Lower lobe of right lung (tissue), 2 donors: ENCODE measurements around the gene KCTD16. TPM values are rescaled to one million over a fixed set of nuclear protein-coding genes. Genes with fewer than 3 reads are reported as not detected.

Experiments
- ATAC-seq, 2 donors: fragments of 200-7000 bp; cut with Tn5 transposase; one replicate each; pipeline ENCODE4 v1.9.1; 2020 to 2022; ENCODE audit warnings: mild to moderate bottlenecking in 2 of 2, moderate library complexity in 2 of 2
- DNase-seq: peaks from one replicate; pipeline ENCODE4 v3.0.0-alpha.2; 2020
- H3K27ac ChIP-seq: fragments of 200-600 bp; one replicate; pipeline ENCODE4 v1.8.0; 2022
- H3K27me3 ChIP-seq: fragments of 200-600 bp; one replicate; pipeline ENCODE4 v1.8.0; 2022; ENCODE audit warnings: low read depth
- H3K36me3 ChIP-seq: fragments of 200-600 bp; one replicate; pipeline ENCODE4 v1.8.0; 2022; ENCODE audit warnings: mild to moderate bottlenecking
- H3K4me1 ChIP-seq: fragments of 200-600 bp; one replicate; pipeline ENCODE4 v1.8.0; 2022
- H3K4me3 ChIP-seq: fragments of 200-600 bp; one replicate; pipeline ENCODE4 v1.8.0; 2022; ENCODE audit warnings: mild to moderate bottlenecking
- H3K9me3 ChIP-seq: fragments of 200-600 bp; one replicate; pipeline ENCODE4 v1.8.0; 2022
- CTCF ChIP-seq: fragments of 200-600 bp; IDR thresholded peaks from one replicate; pipeline ENCODE4 v1.8.0; 2022; ENCODE audit warnings: antibody characterized with exemption, mild to moderate bottlenecking
- intact Hi-C: fragments of 100-400 bp; cut with DNase I; formaldehyde crosslinking; loops from one replicate; pipeline ENCODE4 v1.11.0; 2022
- total RNA-seq: library from RNA; stranded (reverse); fragmentation: NEBNext Ultra II Directional; extraction: Animal tissue kit (Norgen Biotek cat#: 25700); gene quantifications from one replicate; pipeline ENCODE4 v1.2.1, GENCODE V29; 2021
- donor health status: DM: no; HTN: yes; CAD: no; lungs with severe emphysema.

Gene KCTD16
- total RNA-seq, 1 donor from 2014 or later = 2.5 TPM

GRCh38 chr5:144179226-144179625 is 8.6 kb downstream of the KCTD16 start:
- no peak overlapping the region for H3K27ac ChIP-seq
- no peaks in the 10 kb centered on the region for H3K36me3 ChIP-seq
- no peaks in the 10 kb centered on the region for H3K9me3 ChIP-seq
- intact Hi-C loops = no loop called here
- no peak for DNase-seq
- no peaks in the 10 kb centered on the region for H3K4me1 ChIP-seq
- no peak overlapping the region for H3K4me3 ChIP-seq
- no peaks in the 10 kb centered on the region for H3K27me3 ChIP-seq
- ATAC-seq = no peak
- TF ChIP-seq CTCF = no peak

GRCh38 chr5:144183254-144183889 is 12.7 kb downstream of the KCTD16 start:
- Histone ChIP-seq H3K4me3 (no peak overlapping the region), H3K27ac (no peak overlapping the region), H3K36me3 (no peaks in the 10 kb centered on the region), H3K9me3 (no peaks in the 10 kb centered on the region), H3K27me3 (no peaks in the 10 kb centered on the region), H3K4me1 (peaks cover 15% of the 10 kb centered on the region)
- TF ChIP-seq CTCF = peak; percentile 68
- no peak for DNase-seq
- no peak for ATAC-seq
- intact Hi-C loops = no loop called here

- DNase-seq = peak; percentile 76
Measured at GRCh38 chr5:144187699-144188294, 17.1 kb downstream of the KCTD16 start.

GRCh38 chr5:144189800-144190429 is 19.2 kb downstream of the KCTD16 start:
- Histone ChIP-seq H3K9me3 (no peaks in the 10 kb centered on the region), H3K27me3 (no peaks in the 10 kb centered on the region), H3K4me3 (no peak overlapping the region), H3K4me1 (peaks cover 41% of the 10 kb centered on the region), H3K27ac (no peak overlapping the region), H3K36me3 (no peaks in the 10 kb centered on the region)
- ATAC-seq = peak; percentile 69 to 82
- peak; percentile 45 for DNase-seq
- intact Hi-C loops = no loop called here
- TF ChIP-seq CTCF = no peak

More at GRCh38 chr5:144187699-144188294, 17.1 kb downstream of the KCTD16 start:
- H3K9me3 ChIP-seq = no peaks in the 10 kb centered on the region
- intact Hi-C loops = no loop called here
- no peak for TF ChIP-seq CTCF
- no peaks in the 10 kb centered on the region for H3K36me3 ChIP-seq
- H3K4me1 ChIP-seq = peaks cover 41% of the 10 kb centered on the region
- ATAC-seq = peak; percentile 72 to 74
- H3K27ac ChIP-seq = peak overlapping the region; percentile 59
- H3K4me3 ChIP-seq = no peak overlapping the region
- no peaks in the 10 kb centered on the region for H3K27me3 ChIP-seq

GRCh38 chr5:144191531-144191930 is 20.9 kb downstream of the KCTD16 start:
- peaks cover 41% of the 10 kb centered on the region for H3K4me1 ChIP-seq
- ATAC-seq = no peak
- H3K9me3 ChIP-seq = no peaks in the 10 kb centered on the region
- no peak for DNase-seq
- no peaks in the 10 kb centered on the region for H3K27me3 ChIP-seq
- intact Hi-C loops = no loop called here
- H3K36me3 ChIP-seq = no peaks in the 10 kb centered on the region
- H3K27ac ChIP-seq = peak overlapping the region; percentile 10
- no peak for TF ChIP-seq CTCF
- H3K4me3 ChIP-seq = peak overlapping the region; percentile 26
